Mesendoderm (in vitro differentiated cells): ENCODE measurements around the gene G2E3.
A peak's percentile ranks its signal among the peaks of the same experiment; 100 is the strongest.

Experiments
- DNase-seq: peaks from one replicate; pipeline ENCODE4 v3.0.0; 2013
- H2AK5ac ChIP-seq: 2 replicates; pipeline ENCODE4 v1.6.1; 2013; ENCODE audit warnings: low read length, inconsistent platforms
- H2BK120ac ChIP-seq: 2 replicates; pipeline ENCODE4 v1.6.1; 2013; ENCODE audit warnings: low read depth, mild to moderate bottlenecking, low read length, moderate library complexity, mixed read lengths
- H2BK15ac ChIP-seq: replicated peaks from 2 replicates; pipeline ENCODE4 v1.6.1; 2013; ENCODE audit warnings: low read depth, mild to moderate bottlenecking, moderate library complexity
- H2BK5ac ChIP-seq: 2 replicates; pipeline ENCODE4 v1.6.1; 2013; ENCODE audit warnings: low read length, inconsistent platforms
- H3K18ac ChIP-seq: 2 replicates; pipeline ENCODE4 v1.6.1; 2013; ENCODE audit warnings: mild to moderate bottlenecking, low read length, mixed read lengths
- H3K23ac ChIP-seq: one replicate; pipeline ENCODE4 v1.6.1; 2013; ENCODE audit warnings: low read length
- H3K27ac ChIP-seq: 2 replicates; pipeline ENCODE4 v1.5.1; 2013; ENCODE audit warnings: low read depth, mild to moderate bottlenecking, inconsistent platforms, low read length, moderate library complexity
- H3K27me3 ChIP-seq: 2 replicates; pipeline ENCODE4 v1.6.1; 2013; ENCODE audit warnings: low read length, control low read depth, mild to moderate bottlenecking, inconsistent platforms; ENCODE audit not compliant: insufficient read depth, poor library complexity
- H3K36me3 ChIP-seq: 2 replicates; pipeline ENCODE4 v1.6.1; 2013; ENCODE audit warnings: low read length, inconsistent platforms; ENCODE audit not compliant: control insufficient read depth, insufficient read depth
- H3K4ac ChIP-seq: one replicate; pipeline ENCODE4 v1.6.1; 2013; ENCODE audit warnings: low read depth, mild to moderate bottlenecking, low read length, moderate library complexity
- H3K4me1 ChIP-seq: 2 replicates; pipeline ENCODE4 v1.6.1; 2013; ENCODE audit warnings: low read depth, low read length, inconsistent platforms; ENCODE audit not compliant: control insufficient read depth
- H3K4me2 ChIP-seq: 2 replicates; pipeline ENCODE4 v1.6.1; 2013; ENCODE audit warnings: low read length
- H3K4me3 ChIP-seq: 2 replicates; pipeline ENCODE4 v1.5.1; 2013; ENCODE audit warnings: mild to moderate bottlenecking, low read length
- H3K56ac ChIP-seq: one replicate; pipeline ENCODE4 v1.6.1; 2013; ENCODE audit warnings: low read length
- H3K79me1 ChIP-seq: 2 replicates; pipeline ENCODE4 v1.6.1; 2013; ENCODE audit warnings: low read length, inconsistent platforms
- H3K79me2 ChIP-seq: 2 replicates; pipeline ENCODE4 v1.6.1; 2013; ENCODE audit warnings: mild to moderate bottlenecking, low read length; ENCODE audit not compliant: control insufficient read depth, insufficient read depth
- H3K9ac ChIP-seq: 2 replicates; pipeline ENCODE4 v1.6.1; 2013; ENCODE audit warnings: low read length, inconsistent platforms
- H4K5ac ChIP-seq: one replicate; pipeline ENCODE4 v1.6.1; 2013; ENCODE audit warnings: low read length
- H4K8ac ChIP-seq: one replicate; pipeline ENCODE4 v1.6.1; 2013; ENCODE audit warnings: low read depth, mild to moderate bottlenecking, control low read depth, low read length, moderate library complexity
- WGBS: extraction: QIAGEN DNeasy Blood & Tissue Kit; methylation state at CpG from one replicate; pipeline ENCODE4 v1.1.7; 2013; ENCODE audit warnings: low lambda C conversion rate, missing lambda C conversion rate; ENCODE audit not compliant: insufficient coverage; ENCODE audit errors: extremely low coverage; 5-methylcytosine and 5-hydroxymethylcytosine counted together

Gene G2E3

GRCh38 chr14:30564235-30564867 lies 5.4 kb downstream of the G2E3 start:
- H3K79me2 ChIP-seq: peaks cover 66% of the 10 kb centered on the region
- WGBS: no CpG with 5 or more reads among the region's 2 CpGs

GRCh38 chr14:30564868-30565248 lies 5.9 kb downstream of the G2E3 start:
- no peak for DNase-seq
- peaks cover 66% of the 10 kb centered on the region for H3K79me2 ChIP-seq
- no peak overlapping the region for H3K23ac ChIP-seq
- H3K27ac ChIP-seq: no peak overlapping the region
- no peaks in the 10 kb centered on the region for H3K27me3 ChIP-seq
- no peak overlapping the region for H3K4me2 ChIP-seq
- H3K4me3 ChIP-seq: no peak overlapping the region
- peaks cover 3% of the 10 kb centered on the region for H3K79me1 ChIP-seq
- no peak overlapping the region for H3K56ac ChIP-seq
- no peak overlapping the region for H3K4ac ChIP-seq
- H2BK120ac ChIP-seq: no peak overlapping the region
- H2BK15ac ChIP-seq: no peak overlapping the region
- H2AK5ac ChIP-seq: no peak overlapping the region
- no peak overlapping the region for H3K18ac ChIP-seq
- no peak overlapping the region for H4K5ac ChIP-seq
- peaks cover 9% of the 10 kb centered on the region for H3K4me1 ChIP-seq
- no peak overlapping the region for H2BK5ac ChIP-seq
- no peak overlapping the region for H3K9ac ChIP-seq
- no peak overlapping the region for H4K8ac ChIP-seq
- H3K36me3 ChIP-seq: no peaks in the 10 kb centered on the region

More at GRCh38 chr14:30564235-30564867, 5.4 kb downstream of the G2E3 start:
- Histone ChIP-seq H3K56ac (no peak overlapping the region), H4K5ac (no peak overlapping the region), H3K18ac (no peak overlapping the region), H2BK120ac (no peak overlapping the region), H3K36me3 (no peaks in the 10 kb centered on the region), H4K8ac (no peak overlapping the region), H2BK5ac (no peak overlapping the region), H2AK5ac (no peak overlapping the region), H3K27me3 (no peaks in the 10 kb centered on the region), H3K27ac (no peak overlapping the region), H3K79me1 (peaks cover 2% of the 10 kb centered on the region), H3K9ac (no peak overlapping the region), H3K23ac (no peak overlapping the region), H2BK15ac (no peak overlapping the region), H3K4ac (no peak overlapping the region), H3K4me2 (no peak overlapping the region), H3K4me3 (no peak overlapping the region), H3K4me1 (peaks cover 5% of the 10 kb centered on the region)
- no peak for DNase-seq

GRCh38 chr14:30569216-30569902 lies 10.4 kb downstream of the G2E3 start:
- Histone ChIP-seq H3K4me1 (peaks cover 11% of the 10 kb centered on the region), H2AK5ac (no peak overlapping the region), H3K79me1 (peaks cover 4% of the 10 kb centered on the region), H2BK15ac (no peak overlapping the region), H3K79me2 (peaks cover 70% of the 10 kb centered on the region), H4K8ac (no peak overlapping the region), H2BK5ac (no peak overlapping the region), H3K18ac (no peak overlapping the region), H3K36me3 (no peaks in the 10 kb centered on the region), H3K27me3 (no peaks in the 10 kb centered on the region), H4K5ac (no peak overlapping the region), H3K4me2 (no peak overlapping the region), H3K27ac (no peak overlapping the region), H3K4me3 (no peak overlapping the region), H3K9ac (no peak overlapping the region), H3K4ac (no peak overlapping the region), H2BK120ac (no peak overlapping the region), H3K23ac (no peak overlapping the region), H3K56ac (no peak overlapping the region)
- DNase-seq: peak; percentile 72
- no CpG with 5 or more reads among the region's 2 CpGs for WGBS

GRCh38 chr14:30569903-30570226 lies 10.9 kb downstream of the G2E3 start:
- Histone ChIP-seq H3K9ac (no peak overlapping the region), H3K27me3 (no peaks in the 10 kb centered on the region), H3K4me1 (peaks cover 16% of the 10 kb centered on the region), H4K8ac (no peak overlapping the region), H2BK120ac (no peak overlapping the region), H3K56ac (no peak overlapping the region), H3K4ac (no peak overlapping the region), H3K4me2 (no peak overlapping the region), H3K18ac (no peak overlapping the region), H3K27ac (no peak overlapping the region), H3K36me3 (no peaks in the 10 kb centered on the region), H2AK5ac (no peak overlapping the region), H3K4me3 (no peak overlapping the region), H3K79me2 (peaks cover 71% of the 10 kb centered on the region), H3K23ac (no peak overlapping the region), H4K5ac (no peak overlapping the region), H3K79me1 (peaks cover 4% of the 10 kb centered on the region), H2BK15ac (no peak overlapping the region), H2BK5ac (no peak overlapping the region)
- WGBS: no CpG with 5 or more reads among the region's 1 CpG
- no peak for DNase-seq

DNA sequence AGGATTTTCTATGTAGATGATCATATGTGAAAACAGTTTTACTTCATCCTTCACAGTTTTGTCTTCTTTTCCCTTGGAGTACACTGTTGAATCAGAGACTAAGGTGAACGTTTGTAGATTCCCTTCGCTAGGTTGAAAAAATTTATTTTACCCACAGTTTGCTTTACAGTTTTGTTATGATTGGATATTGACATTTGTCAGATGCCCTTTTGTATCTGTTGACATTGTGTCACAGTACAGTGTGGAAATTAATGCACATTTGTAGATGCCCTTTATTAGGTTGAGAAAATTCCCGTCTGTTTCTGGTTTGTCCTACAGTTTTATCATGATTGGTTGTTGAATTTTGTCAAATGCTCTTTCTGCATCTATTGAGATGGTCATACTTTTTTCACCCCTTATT lies 13.3 kb downstream of the G2E3 start:
- no peak overlapping the region for H2AK5ac ChIP-seq
- no peak overlapping the region for H3K4ac ChIP-seq
- H4K8ac ChIP-seq: no peak overlapping the region
- no peak overlapping the region for H2BK15ac ChIP-seq
- H3K27me3 ChIP-seq: no peaks in the 10 kb centered on the region
- no peak overlapping the region for H3K23ac ChIP-seq
- H3K56ac ChIP-seq: no peak overlapping the region
- peaks cover 77% of the 10 kb centered on the region for H3K79me2 ChIP-seq
- H2BK120ac ChIP-seq: no peak overlapping the region
- H3K4me3 ChIP-seq: no peak overlapping the region
- H3K27ac ChIP-seq: no peak overlapping the region
- no peak overlapping the region for H3K9ac ChIP-seq
- DNase-seq: no peak
- no peak overlapping the region for H3K18ac ChIP-seq
- no peak overlapping the region for H2BK5ac ChIP-seq
- H3K36me3 ChIP-seq: no peaks in the 10 kb centered on the region
- no peak overlapping the region for H4K5ac ChIP-seq
- WGBS: no CpG with 5 or more reads among the region's 3 CpGs
- H3K4me2 ChIP-seq: no peak overlapping the region
- H3K79me1 ChIP-seq: peaks cover 4% of the 10 kb centered on the region
- H3K4me1 ChIP-seq: peaks cover 16% of the 10 kb centered on the region

- H3K4ac ChIP-seq: no peak overlapping the region
- no peak overlapping the region for H2BK120ac ChIP-seq
- no peak overlapping the region for H3K56ac ChIP-seq
- H3K9ac ChIP-seq: no peak overlapping the region
- H3K79me1 ChIP-seq: peaks cover 4% of the 10 kb centered on the region
- WGBS: no CpG with 5 or more reads among the region's 1 CpG
- H3K4me2 ChIP-seq: no peak overlapping the region
- no peak overlapping the region for H3K27ac ChIP-seq
- H2BK5ac ChIP-seq: no peak overlapping the region
- H4K5ac ChIP-seq: no peak overlapping the region
- H2BK15ac ChIP-seq: no peak overlapping the region
- no peak overlapping the region for H3K23ac ChIP-seq
- H3K4me3 ChIP-seq: no peak overlapping the region
- no peak for DNase-seq
- no peak overlapping the region for H2AK5ac ChIP-seq
- no peaks in the 10 kb centered on the region for H3K36me3 ChIP-seq
- H4K8ac ChIP-seq: no peak overlapping the region
- peaks cover 81% of the 10 kb centered on the region for H3K79me2 ChIP-seq
- H3K27me3 ChIP-seq: no peaks in the 10 kb centered on the region
- H3K4me1 ChIP-seq: peaks cover 18% of the 10 kb centered on the region
- no peak overlapping the region for H3K18ac ChIP-seq
These were observed 13.8 kb downstream of the G2E3 start for GRCh38 chr14:30572771-30573170.
